Measurements from ENCODE around the gene SLC41A2. TPM values are rescaled to one million over a fixed set of nuclear protein-coding genes. Genes with fewer than 3 reads are reported as not detected.
A peak's percentile ranks its signal among the peaks of the same experiment; 100 is the strongest.

SLC41A2 gene
- total and polyA plus RNA-seq, 2 donors (not counting 1 experiment from before 2014, with no cell fraction given): 0.51 to 13.0 TPM

DNA sequence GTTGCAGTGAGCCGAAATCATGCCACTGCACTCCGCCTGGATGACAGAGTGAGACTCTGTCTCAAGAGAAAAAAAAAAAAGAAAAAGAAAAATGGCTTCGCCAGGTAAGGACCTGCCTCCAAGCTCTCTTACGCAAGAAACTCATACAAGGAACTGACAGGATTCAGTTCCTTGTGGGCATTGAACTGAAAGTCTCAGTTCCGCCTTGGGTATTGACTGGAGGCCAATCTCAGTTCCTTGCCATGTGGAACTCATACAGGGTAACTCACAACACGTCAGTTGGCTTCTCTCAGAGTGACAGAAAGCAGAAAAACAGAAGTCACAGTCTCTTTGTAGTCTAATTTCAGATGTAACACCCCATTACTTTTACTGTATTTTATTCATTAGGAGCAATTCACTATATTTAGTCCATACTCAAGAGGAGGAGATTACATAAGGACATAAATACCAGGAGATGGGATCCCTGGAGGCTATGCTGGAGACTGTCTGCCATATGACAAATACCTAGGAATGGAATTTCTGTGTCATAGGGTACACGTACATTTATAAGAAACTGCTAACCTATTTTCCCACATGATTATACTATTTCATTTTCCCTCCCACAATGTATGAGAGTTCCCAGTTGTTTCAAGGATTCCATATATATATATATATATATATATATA is 16.7 kb upstream of the SLC41A2 start:
- H3K4me2 ChIP-seq (replicated peaks; ENCODE audit: low read depth, low read length, poor library complexity, severe bottlenecking): peak overlapping the region; percentile 55
- DNase-seq (peak; percentile 92), ATAC-seq (ENCODE audit: low read depth) (peak; percentile 99)
- Mint-ChIP-seq H3K27me3 (no peaks in the 10 kb centered on the region), H3K4me1 (peaks cover 30% of the 10 kb centered on the region), H3K9me3 (ENCODE audit: insufficient read depth) (no peaks in the 10 kb centered on the region), H3K4me3 (peak overlapping the region; percentile 69), H3K27ac (peak overlapping the region; percentile 76)
- no peaks in the 10 kb centered on the region for H4K20me1 ChIP-seq (ENCODE audit: control insufficient read depth, insufficient read depth, low read length, poor library complexity, severe bottlenecking)
- 29% methylated on average over 5 of the region's 7 CpGs for WGBS (ENCODE audit: insufficient coverage)
- intact Hi-C loops (cut with micrococcal nuclease): loop anchor here (1.0 to 5.0 kb wide), 3 partner anchors 12 to 78 kb away; partner anchors contain the start of genes NOPCHAP1 and SLC41A2
- H3K27me3 ChIP-seq (replicated peaks in 1 of 4; ENCODE audit: control extremely low read depth in 1 of 4, control insufficient read depth in 3 of 4, insufficient read depth in 4 of 4, low read length in 3 of 4): no peaks in the 10 kb centered on the region
- H3K27ac ChIP-seq (ENCODE audit: low read length in 2 of 2): peak overlapping the region; percentile 71 to 76
- peaks cover 24 to 32% of the 10 kb centered on the region in 2 donors for H3K4me1 ChIP-seq (ENCODE audit: control insufficient read depth in 2 of 2, insufficient read depth in 2 of 2, low read length in 2 of 2)
- H2AFZ ChIP-seq (ENCODE audit: insufficient read depth, low read depth, low read length, poor library complexity, severe bottlenecking): peak overlapping the region; percentile 31
- ChIA-PET CTCF (interaction anchor here (2.5 kb wide), 1 partner anchor 11 kb away, joined by 5 read pairs; the partner anchor contains the start of gene NOPCHAP1), POLR2A (interaction anchor here (0.5 to 1.7 kb wide), 3 partner anchors 16 to 404 kb away, joined by 3 to 6 read pairs (median 4); partner anchors contain the start of gene SLC41A2)
- no peaks in the 10 kb centered on the region for H3K79me2 ChIP-seq (ENCODE audit: control insufficient read depth, insufficient read depth, low read length)
- H3K9ac ChIP-seq (ENCODE audit: low read length): no peak overlapping the region
- no peaks in the 10 kb centered on the region for H3K36me3 ChIP-seq (replicated peaks in 1 of 2; ENCODE audit: control extremely low read depth in 1 of 2, control insufficient read depth in 1 of 2, extremely low read depth in 1 of 2, insufficient read depth in 2 of 2, low read length in 1 of 2)
- peak overlapping the region in 1 of 5 experiments; percentile 7 for H3K4me3 ChIP-seq (ENCODE audit: control extremely low read depth in 1 of 5, extremely low read depth in 1 of 5, insufficient read depth in 1 of 5, low read depth in 2 of 5, low read length in 4 of 5)
- peaks cover 0 to 6% (median 0%) of the 10 kb centered on the region in 3 donors for H3K9me3 ChIP-seq (ENCODE audit: control extremely low read depth in 1 of 3, control insufficient read depth in 2 of 3, insufficient read depth in 1 of 3, low read length in 2 of 3)
- no peak for TF ChIP-seq EZH2 (IDR thresholded peaks at IDR 0.05; ENCODE audit: borderline replicate concordance, insufficient read depth, low read depth, low read length, poor library complexity, severe bottlenecking)
- TF ChIP-seq, protein P1, sequence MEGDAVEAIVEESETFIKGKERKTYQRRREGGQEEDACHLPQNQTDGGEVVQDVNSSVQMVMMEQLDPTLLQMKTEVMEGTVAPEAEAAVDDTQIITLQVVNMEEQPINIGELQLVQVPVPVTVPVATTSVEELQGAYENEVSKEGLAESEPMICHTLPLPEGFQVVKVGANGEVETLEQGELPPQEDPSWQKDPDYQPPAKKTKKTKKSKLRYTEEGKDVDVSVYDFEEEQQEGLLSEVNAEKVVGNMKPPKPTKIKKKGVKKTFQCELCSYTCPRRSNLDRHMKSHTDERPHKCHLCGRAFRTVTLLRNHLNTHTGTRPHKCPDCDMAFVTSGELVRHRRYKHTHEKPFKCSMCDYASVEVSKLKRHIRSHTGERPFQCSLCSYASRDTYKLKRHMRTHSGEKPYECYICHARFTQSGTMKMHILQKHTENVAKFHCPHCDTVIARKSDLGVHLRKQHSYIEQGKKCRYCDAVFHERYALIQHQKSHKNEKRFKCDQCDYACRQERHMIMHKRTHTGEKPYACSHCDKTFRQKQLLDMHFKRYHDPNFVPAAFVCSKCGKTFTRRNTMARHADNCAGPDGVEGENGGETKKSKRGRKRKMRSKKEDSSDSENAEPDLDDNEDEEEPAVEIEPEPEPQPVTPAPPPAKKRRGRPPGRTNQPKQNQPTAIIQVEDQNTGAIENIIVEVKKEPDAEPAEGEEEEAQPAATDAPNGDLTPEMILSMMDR (IDR thresholded peaks at IDR 0.05): no peak

DNA sequence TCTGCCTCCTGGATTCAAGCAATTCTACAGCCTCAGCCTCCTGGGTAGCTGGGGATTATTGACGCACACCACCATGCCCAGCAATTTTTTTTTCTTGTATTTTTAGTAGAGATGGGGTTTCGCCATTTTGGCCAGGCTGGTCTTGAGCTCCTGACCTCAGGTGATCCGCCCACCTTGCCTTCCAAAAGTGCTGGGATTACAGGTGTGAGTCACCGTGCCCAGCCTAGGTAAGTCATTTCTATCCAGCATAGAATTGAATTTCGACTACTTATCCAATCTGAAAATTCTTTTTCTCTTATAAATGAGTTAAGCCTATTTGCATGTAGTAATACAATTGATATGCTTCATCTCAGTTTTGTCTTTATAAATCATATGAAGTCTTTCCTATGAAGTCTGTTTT is 15.2 kb upstream of the SLC41A2 start:
- no CpG with 5 or more reads among the region's 5 CpGs for WGBS (ENCODE audit: insufficient coverage)
- no peaks in the 10 kb centered on the region for H3K27me3 Mint-ChIP-seq
- CTCF ChIA-PET: interaction anchor here (0.7 kb wide), 1 partner anchor 590 kb away, joined by 4 read pairs; no protein-coding TSS in a partner anchor

More for the DNA sequence above, 15.2 kb upstream of the SLC41A2 start:
- no peaks in the 10 kb centered on the region for H3K9me3 Mint-ChIP-seq (ENCODE audit: insufficient read depth)
- Histone ChIP-seq H3K27ac (ENCODE audit: low read length in 2 of 2) (no peak overlapping the region), H3K9ac (ENCODE audit: low read length) (no peak overlapping the region), H3K27me3 (replicated peaks in 1 of 4; ENCODE audit: control extremely low read depth in 1 of 4, control insufficient read depth in 3 of 4, insufficient read depth in 4 of 4, low read length in 3 of 4) (no peaks in the 10 kb centered on the region), H2AFZ (ENCODE audit: insufficient read depth, low read depth, low read length, poor library complexity, severe bottlenecking) (no peak overlapping the region), H3K4me1 (ENCODE audit: control insufficient read depth in 2 of 2, insufficient read depth in 2 of 2, low read length in 2 of 2) (peaks cover 24 to 32% of the 10 kb centered on the region in 2 donors), H3K4me2 (replicated peaks; ENCODE audit: low read depth, low read length, poor library complexity, severe bottlenecking) (no peak overlapping the region), H4K20me1 (ENCODE audit: control insufficient read depth, insufficient read depth, low read length, poor library complexity, severe bottlenecking) (no peaks in the 10 kb centered on the region), H3K4me3 (ENCODE audit: control extremely low read depth in 1 of 5, extremely low read depth in 1 of 5, insufficient read depth in 1 of 5, low read depth in 2 of 5, low read length in 4 of 5) (no peak overlapping the region), H3K79me2 (ENCODE audit: control insufficient read depth, insufficient read depth, low read length) (no peaks in the 10 kb centered on the region), H3K9me3 (ENCODE audit: control extremely low read depth in 1 of 3, control insufficient read depth in 2 of 3, insufficient read depth in 1 of 3, low read length in 2 of 3) (peaks cover 0 to 6% (median 0%) of the 10 kb centered on the region in 3 donors), H3K36me3 (replicated peaks in 1 of 2; ENCODE audit: control extremely low read depth in 1 of 2, control insufficient read depth in 1 of 2, extremely low read depth in 1 of 2, insufficient read depth in 2 of 2, low read length in 1 of 2) (no peaks in the 10 kb centered on the region)
- TF ChIP-seq, protein P1 (IDR thresholded peaks at IDR 0.05): no peak
- no peak for TF ChIP-seq EZH2 (IDR thresholded peaks at IDR 0.05; ENCODE audit: borderline replicate concordance, insufficient read depth, low read depth, low read length, poor library complexity, severe bottlenecking)
- no peak overlapping the region for H3K27ac Mint-ChIP-seq
- DNase-seq: no peak
- ATAC-seq (ENCODE audit: low read depth): no peak
- H3K4me1 Mint-ChIP-seq: peaks cover 31% of the 10 kb centered on the region
- POLR2A ChIA-PET: interaction anchor here (0.7 kb wide), 1 partner anchor 30 kb away, joined by 3 read pairs; no protein-coding TSS in a partner anchor
- intact Hi-C loops (cut with micrococcal nuclease): loop anchor here (5.0 kb wide), 1 partner anchor 79 kb away; no protein-coding TSS in a partner anchor
- no peak overlapping the region for H3K4me3 Mint-ChIP-seq
